Measurements from ENCODE around the gene GRID2. TPM values are rescaled to one million over a fixed set of nuclear protein-coding genes. Genes with fewer than 3 reads are reported as not detected.

Gene GRID2
- total RNA-seq, 1 donor from 2014 or later = 11.6 TPM

GRCh38 chr4:93759506-93759905, 1455.7 kb downstream of the GRID2 start:
- TF ChIP-seq, protein P1, sequence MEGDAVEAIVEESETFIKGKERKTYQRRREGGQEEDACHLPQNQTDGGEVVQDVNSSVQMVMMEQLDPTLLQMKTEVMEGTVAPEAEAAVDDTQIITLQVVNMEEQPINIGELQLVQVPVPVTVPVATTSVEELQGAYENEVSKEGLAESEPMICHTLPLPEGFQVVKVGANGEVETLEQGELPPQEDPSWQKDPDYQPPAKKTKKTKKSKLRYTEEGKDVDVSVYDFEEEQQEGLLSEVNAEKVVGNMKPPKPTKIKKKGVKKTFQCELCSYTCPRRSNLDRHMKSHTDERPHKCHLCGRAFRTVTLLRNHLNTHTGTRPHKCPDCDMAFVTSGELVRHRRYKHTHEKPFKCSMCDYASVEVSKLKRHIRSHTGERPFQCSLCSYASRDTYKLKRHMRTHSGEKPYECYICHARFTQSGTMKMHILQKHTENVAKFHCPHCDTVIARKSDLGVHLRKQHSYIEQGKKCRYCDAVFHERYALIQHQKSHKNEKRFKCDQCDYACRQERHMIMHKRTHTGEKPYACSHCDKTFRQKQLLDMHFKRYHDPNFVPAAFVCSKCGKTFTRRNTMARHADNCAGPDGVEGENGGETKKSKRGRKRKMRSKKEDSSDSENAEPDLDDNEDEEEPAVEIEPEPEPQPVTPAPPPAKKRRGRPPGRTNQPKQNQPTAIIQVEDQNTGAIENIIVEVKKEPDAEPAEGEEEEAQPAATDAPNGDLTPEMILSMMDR (IDR thresholded peaks at IDR 0.05; ENCODE audit: unreplicated experiment) = no peak
- H3K4me3 Mint-ChIP-seq (ENCODE audit: unreplicated experiment) = no peak overlapping the region
- no peaks in the 10 kb centered on the region for H3K36me3 Mint-ChIP-seq (ENCODE audit: low read depth, unreplicated experiment)
- no peaks in the 10 kb centered on the region for H3K9me3 Mint-ChIP-seq (ENCODE audit: unreplicated experiment)
- H3K27ac Mint-ChIP-seq (ENCODE audit: unreplicated experiment) = no peak overlapping the region
- H3K27me3 Mint-ChIP-seq (ENCODE audit: unreplicated experiment) = no peaks in the 10 kb centered on the region
- no peak for DNase-seq (ENCODE audit: low spot score)
- no peaks in the 10 kb centered on the region for H3K4me1 Mint-ChIP-seq (ENCODE audit: unreplicated experiment)

- H3K27me3 Mint-ChIP-seq (ENCODE audit: unreplicated experiment) = no peaks in the 10 kb centered on the region
- no peak overlapping the region for H3K27ac Mint-ChIP-seq (ENCODE audit: unreplicated experiment)
- H3K36me3 Mint-ChIP-seq (ENCODE audit: low read depth, unreplicated experiment) = no peaks in the 10 kb centered on the region
- H3K4me3 Mint-ChIP-seq (ENCODE audit: unreplicated experiment) = no peak overlapping the region
- no peaks in the 10 kb centered on the region for H3K4me1 Mint-ChIP-seq (ENCODE audit: unreplicated experiment)
- TF ChIP-seq, protein P1 (IDR thresholded peaks at IDR 0.05; ENCODE audit: unreplicated experiment) = no peak
- no peak for DNase-seq (ENCODE audit: low spot score)
- H3K9me3 Mint-ChIP-seq (ENCODE audit: unreplicated experiment) = no peaks in the 10 kb centered on the region
Measured at GRCh38 chr4:93760284-93760683, 1456.5 kb downstream of the GRID2 start.

DNA sequence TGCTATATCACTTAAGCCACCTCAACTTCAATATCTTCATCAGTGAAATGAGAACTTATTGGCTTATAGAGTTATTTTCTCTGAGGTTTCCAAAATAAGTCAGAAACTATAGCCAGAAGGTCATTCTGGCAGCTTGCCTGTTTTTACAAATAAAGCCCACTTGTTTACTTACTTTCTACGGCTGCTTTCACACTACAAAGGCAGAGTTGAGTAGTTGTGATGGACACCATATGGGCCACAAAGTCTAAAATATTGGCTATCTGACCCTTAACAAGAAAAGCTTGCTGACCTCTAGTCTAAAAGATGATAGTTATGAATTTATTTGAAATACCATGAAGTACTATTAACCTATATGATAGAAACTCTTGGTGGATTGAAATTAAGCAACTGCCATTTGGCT, 1457.5 kb downstream of the GRID2 start:
- Mint-ChIP-seq H3K9me3 (ENCODE audit: unreplicated experiment) (no peaks in the 10 kb centered on the region), H3K36me3 (ENCODE audit: low read depth, unreplicated experiment) (no peaks in the 10 kb centered on the region), H3K27me3 (ENCODE audit: unreplicated experiment) (no peaks in the 10 kb centered on the region), H3K4me3 (ENCODE audit: unreplicated experiment) (no peak overlapping the region), H3K4me1 (ENCODE audit: unreplicated experiment) (no peaks in the 10 kb centered on the region), H3K27ac (ENCODE audit: unreplicated experiment) (no peak overlapping the region)
- DNase-seq (ENCODE audit: low spot score) = no peak
- TF ChIP-seq, protein P1 (IDR thresholded peaks at IDR 0.05; ENCODE audit: unreplicated experiment) = no peak

DNA sequence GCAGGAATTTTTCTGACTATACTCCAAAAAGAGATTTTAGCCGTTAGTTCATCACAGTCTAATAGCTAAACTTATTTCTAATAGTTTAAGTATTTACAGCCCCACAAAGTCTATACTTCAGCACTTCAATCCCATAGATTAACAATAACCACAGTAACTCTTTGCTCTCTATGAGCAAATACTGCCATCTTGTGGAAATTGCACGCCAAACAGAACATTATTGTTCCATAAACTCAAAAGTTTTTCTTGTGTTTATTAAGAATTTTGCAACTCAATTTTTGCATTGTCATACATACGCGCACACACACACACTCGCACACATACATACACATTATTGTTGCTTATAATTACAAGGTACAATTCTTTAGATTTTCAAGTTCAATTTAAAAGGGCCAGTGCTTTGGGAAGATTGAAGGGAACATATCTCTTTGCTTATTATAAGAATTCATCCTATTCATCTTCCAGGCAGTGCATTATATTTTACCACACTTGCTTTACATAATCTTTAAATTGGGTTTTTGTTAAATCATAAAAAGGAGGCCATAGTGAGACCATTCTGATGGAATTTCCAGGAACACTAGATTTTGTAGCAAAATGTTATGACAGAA, 1461.0 kb downstream of the GRID2 start:
- Mint-ChIP-seq H3K27ac (ENCODE audit: unreplicated experiment) (no peak overlapping the region), H3K36me3 (ENCODE audit: low read depth, unreplicated experiment) (no peaks in the 10 kb centered on the region), H3K27me3 (ENCODE audit: unreplicated experiment) (no peaks in the 10 kb centered on the region), H3K4me1 (ENCODE audit: unreplicated experiment) (no peaks in the 10 kb centered on the region), H3K9me3 (ENCODE audit: unreplicated experiment) (no peaks in the 10 kb centered on the region), H3K4me3 (ENCODE audit: unreplicated experiment) (no peak overlapping the region)
- TF ChIP-seq, protein P1 (IDR thresholded peaks at IDR 0.05; ENCODE audit: unreplicated experiment) = peak; percentile 82
- peak; percentile 21 for DNase-seq (ENCODE audit: low spot score)

DNA sequence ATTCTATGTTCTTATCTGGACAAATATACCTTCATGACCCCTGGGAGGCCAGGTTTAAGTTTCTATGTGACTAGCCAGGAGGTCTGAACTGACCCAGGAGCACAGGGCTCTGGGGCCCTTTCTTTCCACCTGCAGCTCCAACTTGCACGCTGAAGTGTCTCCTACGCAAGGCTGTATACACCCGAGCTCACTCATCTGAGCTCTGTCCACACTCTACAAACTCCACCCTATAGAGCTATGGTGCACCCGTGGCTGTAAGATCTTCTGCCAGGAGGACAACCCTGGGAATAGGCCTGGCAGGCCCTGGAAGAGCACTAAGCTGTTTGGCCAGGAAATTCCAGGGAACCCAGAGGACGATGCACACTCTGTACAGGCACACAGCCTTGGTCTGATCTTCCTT, 1464.2 kb downstream of the GRID2 start:
- Mint-ChIP-seq H3K9me3 (ENCODE audit: unreplicated experiment) (no peaks in the 10 kb centered on the region), H3K4me1 (ENCODE audit: unreplicated experiment) (no peaks in the 10 kb centered on the region), H3K27ac (ENCODE audit: unreplicated experiment) (no peak overlapping the region), H3K4me3 (ENCODE audit: unreplicated experiment) (no peak overlapping the region), H3K36me3 (ENCODE audit: low read depth, unreplicated experiment) (no peaks in the 10 kb centered on the region), H3K27me3 (ENCODE audit: unreplicated experiment) (no peaks in the 10 kb centered on the region)
- TF ChIP-seq, protein P1 (IDR thresholded peaks at IDR 0.05; ENCODE audit: unreplicated experiment) = no peak
- DNase-seq (ENCODE audit: low spot score) = no peak
